Stimulated activated naive CD8-positive, alpha-beta T cell treated with anti-CD3 and anti-CD28 coated beads, Interleukin-15, amount 100 ng/mL, for 72 hours (primary cell): Measurements from ENCODE around the gene CXCL12.

ENCODE experiments used
- ATAC-seq: fragments of 150-1000 bp; cut with Tn5 transposase; 2 replicates; pipeline ENCODE4 v1.10.0; 2021; ENCODE audit warnings: mild to moderate bottlenecking, moderate library complexity
- DNase-seq, 2 donors: peaks; one replicate each; pipeline ENCODE4 v3.0.0; 2021 to 2022
- H3K27ac Mint-ChIP-seq, 2 donors: one replicate each; pipeline ENCODE4 v1.8.0; 2022; ENCODE audit warnings: mild to moderate bottlenecking in 2 of 2, mixed read lengths in 2 of 2, moderate library complexity in 2 of 2
- H3K27me3 Mint-ChIP-seq: one replicate; pipeline ENCODE4 v1.8.0; 2022; ENCODE audit warnings: mixed read lengths
- H3K4me1 Mint-ChIP-seq: one replicate; pipeline ENCODE4 v1.8.0; 2022; ENCODE audit warnings: mild to moderate bottlenecking, mixed read lengths
- H3K4me3 Mint-ChIP-seq, 2 donors: one replicate each; pipeline ENCODE4 v1.8.0; 2022; ENCODE audit warnings: mild to moderate bottlenecking in 2 of 2, mixed read lengths in 2 of 2, moderate library complexity in 1 of 2
- H3K9me3 Mint-ChIP-seq, 2 donors: one replicate each; pipeline ENCODE4 v1.8.0; 2022; ENCODE audit warnings: mixed read lengths in 2 of 2

CXCL12 gene

DNA sequence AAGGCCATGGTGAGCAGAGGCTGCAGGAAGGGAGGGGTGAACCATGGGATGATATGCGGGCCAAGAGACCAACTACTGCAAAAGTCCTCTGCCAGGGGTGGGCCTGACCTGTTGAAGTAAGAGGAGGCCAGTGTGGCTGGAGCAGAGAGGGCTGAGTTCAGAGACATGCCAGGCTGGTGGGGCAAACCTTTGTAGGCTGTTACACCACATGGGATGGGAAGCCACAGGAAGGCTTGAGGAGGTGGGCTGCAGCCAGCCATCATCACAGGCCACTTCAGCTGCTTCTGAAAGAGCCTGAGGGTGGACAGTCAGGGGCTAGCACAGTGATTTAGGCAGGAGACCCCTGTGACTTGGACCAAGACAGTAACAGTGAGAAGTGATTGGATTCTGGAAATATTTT lies 20.3 kb downstream of the CXCL12 start:
- DNase-seq: no peak
- Mint-ChIP-seq H3K27me3 (peaks cover 21% of the 10 kb centered on the region), H3K4me3 (no peak overlapping the region), H3K4me1 (no peaks in the 10 kb centered on the region), H3K27ac (no peak overlapping the region), H3K9me3 (no peaks in the 10 kb centered on the region)
- no peak for ATAC-seq

DNA sequence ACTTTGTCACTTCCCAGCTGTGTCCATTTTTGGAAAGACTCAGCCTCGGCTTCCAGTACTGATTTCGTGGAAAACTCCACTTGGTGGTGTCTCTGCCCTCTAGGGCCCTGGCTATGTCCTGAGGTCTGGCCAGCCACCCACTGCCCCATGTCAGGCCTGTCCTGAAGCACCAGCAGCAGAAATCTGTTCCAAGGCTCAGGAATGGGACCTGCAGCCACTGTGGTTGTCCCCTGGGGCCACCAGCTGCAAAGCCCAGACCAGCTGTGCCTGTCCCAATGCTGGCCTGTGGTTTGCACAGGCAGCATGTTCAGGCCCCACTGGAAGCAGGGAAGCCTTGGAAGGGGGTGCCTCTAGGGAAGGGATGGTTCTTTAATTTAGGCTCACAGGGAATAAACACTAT lies 21.2 kb downstream of the CXCL12 start:
- no peaks in the 10 kb centered on the region for H3K9me3 Mint-ChIP-seq
- peaks cover 12% of the 10 kb centered on the region for H3K27me3 Mint-ChIP-seq
- no peak overlapping the region for H3K27ac Mint-ChIP-seq
- no peak overlapping the region for H3K4me3 Mint-ChIP-seq
- no peaks in the 10 kb centered on the region for H3K4me1 Mint-ChIP-seq
- DNase-seq (no peak), ATAC-seq (no peak)

DNA sequence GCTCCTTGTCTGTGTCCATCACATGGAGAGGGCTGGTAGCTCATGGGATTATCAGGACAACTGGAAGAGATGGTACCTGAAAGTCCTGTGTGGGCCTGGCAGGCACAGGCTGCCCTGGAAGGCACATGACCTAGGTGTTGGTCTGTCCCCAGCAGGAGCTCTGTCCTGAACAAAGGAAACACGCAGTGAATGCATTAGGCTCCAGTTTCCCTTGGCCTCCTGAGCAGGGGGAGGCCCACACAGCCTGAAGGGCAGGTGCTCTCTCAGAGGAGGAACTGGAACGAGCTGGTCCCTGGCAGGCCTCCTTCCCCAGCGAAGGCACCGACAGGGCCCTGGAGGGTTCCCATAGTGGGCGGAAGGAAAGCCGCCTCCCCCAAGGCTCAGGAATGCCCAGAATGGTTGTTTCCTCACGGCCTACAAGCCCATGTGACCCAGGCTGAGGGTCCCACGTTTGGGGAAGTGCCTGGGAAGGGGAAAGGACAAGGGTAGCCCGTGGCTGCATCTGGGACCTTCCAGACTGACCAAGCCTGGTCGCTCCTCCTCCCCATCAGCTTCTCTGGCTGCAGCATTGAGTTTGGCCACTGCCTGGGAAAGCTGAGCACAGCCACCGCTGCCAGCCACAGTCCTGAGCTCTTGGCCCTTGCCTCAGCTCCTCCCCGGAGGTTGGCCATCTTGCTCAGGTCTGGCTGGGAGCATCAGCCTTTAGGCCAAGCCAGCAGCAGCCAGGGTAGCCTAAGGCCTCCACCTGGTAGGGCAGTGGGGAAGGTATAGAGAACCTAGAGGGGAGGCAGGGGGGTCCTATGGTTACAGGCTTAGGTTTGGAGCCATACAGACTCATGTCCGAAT lies 21.8 kb downstream of the CXCL12 start:
- DNase-seq (no peak), ATAC-seq (no peak)
- no peak overlapping the region for H3K4me3 Mint-ChIP-seq
- H3K27me3 Mint-ChIP-seq: peaks cover 7% of the 10 kb centered on the region
- H3K27ac Mint-ChIP-seq: no peak overlapping the region
- no peaks in the 10 kb centered on the region for H3K4me1 Mint-ChIP-seq
- H3K9me3 Mint-ChIP-seq: no peaks in the 10 kb centered on the region

DNA sequence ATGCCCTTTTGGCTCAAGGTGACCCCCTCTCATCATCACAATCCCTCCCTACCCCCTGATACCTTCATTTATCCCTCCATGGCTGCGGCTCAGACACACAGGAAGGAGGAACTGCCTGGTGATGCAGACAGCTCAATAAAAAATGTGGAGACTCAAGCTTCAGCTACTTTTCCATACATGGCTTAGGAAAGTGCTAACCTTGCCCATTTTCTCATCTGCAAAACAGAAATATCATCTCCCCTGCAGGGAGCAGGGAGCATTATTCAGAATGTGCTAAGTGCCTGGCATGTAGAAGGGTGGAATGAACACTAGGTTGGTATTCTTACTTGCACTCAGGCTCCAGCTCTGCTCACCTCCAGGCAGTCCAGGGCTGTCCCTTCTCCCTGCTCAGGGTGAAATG lies 23.8 kb downstream of the CXCL12 start:
- ATAC-seq (no peak), DNase-seq (no peak)
- Mint-ChIP-seq H3K27me3 (peaks cover 7% of the 10 kb centered on the region), H3K4me3 (no peak overlapping the region), H3K9me3 (no peaks in the 10 kb centered on the region), H3K27ac (peak overlapping the region in 1 of 2 donors; percentile 45), H3K4me1 (no peaks in the 10 kb centered on the region)

DNA sequence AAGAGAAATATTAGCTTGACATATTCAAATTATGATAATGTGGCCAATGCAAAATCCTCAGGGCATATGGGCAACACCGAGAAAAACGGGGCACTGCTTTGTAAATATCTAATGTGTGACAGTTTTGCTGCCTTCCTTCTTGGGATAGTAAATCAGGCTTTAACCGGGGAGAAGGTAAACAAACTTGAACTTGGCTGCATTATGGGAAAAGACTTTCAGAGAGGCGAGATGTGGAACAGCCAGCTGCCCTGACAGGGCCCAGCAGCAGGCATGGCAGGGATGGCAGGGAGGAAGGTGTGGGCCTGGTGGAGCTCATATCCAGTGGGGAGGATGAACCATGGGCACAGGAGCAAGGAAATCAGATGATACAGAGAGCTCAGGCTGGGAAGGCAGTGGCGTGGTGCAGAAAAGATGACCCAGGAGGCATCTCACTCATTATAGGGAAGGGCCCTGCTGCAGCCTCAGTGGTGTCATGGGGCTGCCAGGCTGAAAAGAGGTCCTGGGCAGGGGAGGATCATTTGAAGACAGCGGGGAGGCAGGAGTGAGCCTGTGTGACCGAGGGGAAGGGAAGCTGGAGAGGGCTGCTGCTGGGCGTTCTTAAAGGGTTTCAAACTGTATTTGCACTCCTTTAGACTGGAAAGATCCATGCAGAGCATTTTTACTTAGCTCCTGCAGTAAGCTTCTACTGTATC lies 26.7 kb downstream of the CXCL12 start:
- H3K27ac Mint-ChIP-seq: no peak overlapping the region
- no peak overlapping the region for H3K4me3 Mint-ChIP-seq
- no peak for ATAC-seq
- H3K4me1 Mint-ChIP-seq: no peaks in the 10 kb centered on the region
- DNase-seq: no peak
- H3K27me3 Mint-ChIP-seq: peaks cover under 1% of the 10 kb centered on the region
- no peaks in the 10 kb centered on the region for H3K9me3 Mint-ChIP-seq

DNA sequence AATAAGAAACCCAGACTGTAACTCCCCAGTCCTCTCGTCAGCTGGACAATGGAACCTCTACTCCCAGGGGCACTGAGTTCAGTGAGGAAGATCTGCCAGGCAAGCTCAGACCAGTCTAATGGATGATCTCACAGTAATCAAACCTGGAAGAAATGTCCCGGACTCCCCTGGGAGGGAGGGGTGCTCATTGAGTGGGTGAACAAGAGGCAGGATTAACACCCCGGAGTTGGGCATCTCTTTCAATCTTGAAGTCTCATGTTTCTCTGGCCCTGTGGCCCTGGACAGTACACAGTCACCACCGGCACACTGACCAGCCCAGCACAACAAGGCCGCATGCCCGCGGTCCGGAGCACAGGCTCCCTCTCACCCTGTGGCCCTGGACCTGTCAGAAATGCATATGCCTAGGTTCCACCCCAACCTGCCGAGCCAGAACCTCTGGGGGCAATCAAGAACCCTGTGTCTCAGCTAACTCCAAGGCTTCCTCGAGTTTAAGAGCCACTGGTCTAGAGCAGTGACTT lies 27.8 kb downstream of the CXCL12 start:
- ATAC-seq (no peak), DNase-seq (no peak)
- H3K9me3 Mint-ChIP-seq: no peaks in the 10 kb centered on the region
- peaks cover 10% of the 10 kb centered on the region for H3K27me3 Mint-ChIP-seq
- H3K4me1 Mint-ChIP-seq: no peaks in the 10 kb centered on the region
- H3K27ac Mint-ChIP-seq: no peak overlapping the region
- no peak overlapping the region for H3K4me3 Mint-ChIP-seq

DNA sequence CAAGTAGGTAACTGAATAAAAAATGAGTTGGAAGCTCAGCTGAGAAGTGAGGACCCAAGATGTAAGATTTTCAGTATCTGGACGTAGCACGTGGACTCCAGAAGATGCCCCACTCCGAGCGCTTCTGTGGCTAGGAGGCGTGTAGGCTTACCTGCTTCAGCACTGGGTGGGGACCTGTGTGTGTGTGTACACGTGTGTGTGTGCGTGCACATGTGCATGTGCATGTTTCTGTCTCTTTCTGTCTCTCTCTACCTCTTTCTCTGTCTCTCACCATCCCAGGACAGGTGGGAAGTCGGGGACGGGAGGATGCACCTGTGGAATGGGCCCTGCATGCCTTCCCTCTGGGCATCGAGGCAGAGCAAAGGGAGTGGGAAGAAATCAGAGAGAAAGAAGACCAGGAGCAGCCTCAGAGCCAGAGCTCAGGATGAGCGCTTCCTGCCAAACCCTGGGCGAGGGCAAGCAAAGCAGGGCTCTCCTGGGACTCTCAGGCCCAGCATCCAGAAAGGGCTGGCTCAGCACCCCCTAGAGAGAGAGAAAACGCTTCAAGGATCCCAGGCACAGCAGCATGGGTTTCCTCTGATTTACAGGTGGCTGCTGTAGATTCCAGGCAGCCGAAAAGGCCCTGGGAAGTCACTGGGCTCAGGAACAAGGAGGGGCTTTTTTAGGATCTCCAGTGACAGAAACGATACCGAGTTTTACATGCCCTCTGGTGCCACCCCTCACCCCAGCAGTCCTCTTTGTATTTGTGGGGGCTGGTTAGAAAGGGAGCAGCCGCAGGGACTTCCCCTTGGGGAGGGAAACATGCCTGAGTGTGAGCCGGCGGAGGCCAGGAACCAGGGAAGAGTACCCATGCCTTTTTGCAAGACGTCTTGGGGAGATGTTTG lies 28.5 kb downstream of the CXCL12 start:
- H3K27me3 Mint-ChIP-seq: peaks cover 10% of the 10 kb centered on the region
- H3K4me1 Mint-ChIP-seq: no peaks in the 10 kb centered on the region
- no peak overlapping the region for H3K27ac Mint-ChIP-seq
- H3K9me3 Mint-ChIP-seq: no peaks in the 10 kb centered on the region
- H3K4me3 Mint-ChIP-seq: no peak overlapping the region
- no peak for ATAC-seq
- no peak for DNase-seq

DNA sequence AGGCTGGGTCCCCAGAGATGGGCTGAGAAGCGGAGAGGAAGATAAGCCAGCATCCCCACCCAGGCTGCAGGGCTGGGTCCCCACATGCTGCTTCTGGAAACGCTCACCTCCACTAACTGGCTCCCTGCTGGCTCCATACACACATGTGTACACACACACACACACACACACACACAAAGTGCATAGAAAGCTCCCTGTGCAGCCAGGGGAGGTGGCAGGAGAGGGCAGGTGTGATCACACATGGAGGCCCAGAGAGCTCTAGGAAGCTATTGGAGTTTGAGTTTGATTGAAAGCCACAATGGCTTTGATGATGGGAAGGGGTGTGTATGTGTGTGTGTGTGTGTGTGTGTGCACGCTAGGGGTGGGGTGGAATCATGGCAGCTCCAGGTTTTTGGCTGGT lies 29.3 kb downstream of the CXCL12 start:
- Mint-ChIP-seq H3K4me1 (no peaks in the 10 kb centered on the region), H3K9me3 (no peaks in the 10 kb centered on the region), H3K27me3 (peaks cover 10% of the 10 kb centered on the region), H3K4me3 (no peak overlapping the region), H3K27ac (no peak overlapping the region)
- no peak for ATAC-seq
- DNase-seq: no peak

DNA sequence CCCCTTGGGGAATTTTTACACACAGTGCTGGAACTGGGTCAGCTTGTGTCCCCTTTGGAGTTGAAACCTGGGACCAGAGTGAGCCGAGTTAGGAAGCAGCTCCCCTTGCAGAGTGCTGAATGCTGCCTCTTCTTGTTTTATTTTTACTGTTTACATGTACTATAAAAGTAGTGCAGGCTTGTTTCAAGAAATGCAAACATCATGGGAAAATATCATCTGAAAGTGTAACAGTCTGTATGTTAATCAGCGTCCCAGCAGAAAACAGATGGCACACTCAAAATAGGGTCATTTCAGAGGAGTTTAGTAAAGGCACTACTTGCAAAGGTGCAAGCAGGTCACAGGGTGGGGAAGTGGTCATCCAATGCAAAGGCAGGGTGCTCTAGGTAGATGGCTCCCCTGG lies 30.1 kb downstream of the CXCL12 start:
- no peak overlapping the region for H3K27ac Mint-ChIP-seq
- ATAC-seq: no peak
- no peaks in the 10 kb centered on the region for H3K9me3 Mint-ChIP-seq
- no peaks in the 10 kb centered on the region for H3K4me1 Mint-ChIP-seq
- H3K4me3 Mint-ChIP-seq: no peak overlapping the region
- DNase-seq: no peak
- peaks cover 10% of the 10 kb centered on the region for H3K27me3 Mint-ChIP-seq

DNA sequence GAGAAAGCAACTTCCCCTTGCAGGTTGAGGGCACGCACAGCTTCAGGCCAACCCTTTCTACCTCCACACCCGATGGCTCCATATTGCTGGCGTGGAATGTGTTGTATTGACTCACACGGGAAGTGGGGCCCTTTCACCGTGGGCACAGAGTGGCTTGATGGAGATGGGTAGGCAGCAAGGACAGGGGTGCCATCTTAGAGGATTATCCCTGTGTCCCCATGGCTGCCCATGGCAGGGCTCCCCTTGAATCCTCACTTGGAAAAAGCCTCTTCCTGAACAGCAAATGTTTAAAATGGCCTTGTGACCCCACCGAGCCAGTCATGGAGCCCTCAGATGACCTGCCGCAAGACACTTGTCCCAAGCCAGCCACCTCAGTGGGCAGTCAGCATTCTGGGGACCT lies 31.2 kb downstream of the CXCL12 start:
- ATAC-seq (no peak), DNase-seq (no peak)
- H3K9me3 Mint-ChIP-seq: no peaks in the 10 kb centered on the region
- no peak overlapping the region for H3K4me3 Mint-ChIP-seq
- H3K27me3 Mint-ChIP-seq: peaks cover 10% of the 10 kb centered on the region
- H3K4me1 Mint-ChIP-seq: no peaks in the 10 kb centered on the region
- no peak overlapping the region for H3K27ac Mint-ChIP-seq

DNA sequence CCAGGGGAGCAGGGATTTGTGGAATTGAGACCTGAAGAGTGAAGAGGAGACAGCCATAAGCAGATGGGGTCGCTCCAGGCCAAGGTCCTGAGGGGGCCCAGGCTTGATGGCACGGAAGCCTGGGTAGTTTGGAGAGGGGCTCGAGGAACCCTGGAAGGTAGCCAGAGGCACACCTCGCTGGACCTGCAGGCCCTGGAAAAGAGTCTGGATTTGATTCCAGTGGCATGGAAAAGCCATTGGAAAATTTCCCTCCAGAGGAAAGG lies 31.8 kb downstream of the CXCL12 start:
- Mint-ChIP-seq H3K9me3 (no peaks in the 10 kb centered on the region), H3K4me1 (no peaks in the 10 kb centered on the region), H3K27ac (no peak overlapping the region), H3K4me3 (no peak overlapping the region), H3K27me3 (peaks cover 10% of the 10 kb centered on the region)
- no peak for DNase-seq
- ATAC-seq: no peak

DNA sequence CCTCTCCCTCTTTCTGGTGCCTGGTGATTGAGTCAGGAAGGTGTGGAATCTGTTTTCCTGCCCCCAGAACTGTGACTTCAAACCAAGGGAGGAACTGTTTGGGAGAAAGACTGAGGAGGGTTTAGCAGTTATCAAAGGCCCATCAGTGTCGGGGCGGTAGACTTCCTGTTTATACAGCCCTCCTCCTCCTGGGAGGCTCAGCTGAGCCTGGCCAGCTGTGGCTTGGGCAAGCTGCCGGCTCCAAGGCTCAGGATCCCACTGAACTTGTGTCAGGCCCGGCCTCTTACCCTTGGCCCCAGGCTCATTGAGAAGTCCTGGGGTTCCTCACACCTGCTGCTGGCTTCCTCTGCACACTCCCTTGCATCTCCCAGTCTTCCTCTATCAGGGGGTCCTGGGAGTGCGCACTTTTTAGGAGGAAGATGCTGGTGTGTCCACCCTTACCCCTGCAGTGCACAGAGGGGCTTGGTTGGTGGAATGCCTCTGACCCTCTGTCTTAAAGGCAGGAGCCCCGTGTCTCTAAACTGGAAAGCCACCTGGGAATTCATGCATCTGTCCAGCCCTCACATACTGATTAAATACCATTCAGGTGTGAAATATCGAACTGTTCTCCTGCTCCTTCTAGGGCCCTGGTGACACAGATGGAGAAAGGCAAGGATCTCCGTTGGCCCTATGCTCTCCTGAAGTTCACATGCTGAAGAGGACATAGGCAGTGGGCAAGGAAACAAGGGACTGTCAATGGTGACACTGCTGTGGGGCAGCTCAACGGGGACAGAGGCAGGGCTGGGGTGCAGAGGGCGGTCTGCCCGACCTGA lies 32.4 kb downstream of the CXCL12 start:
- H3K27ac Mint-ChIP-seq: peak overlapping the region in 1 of 2 donors; percentile 49

DNA sequence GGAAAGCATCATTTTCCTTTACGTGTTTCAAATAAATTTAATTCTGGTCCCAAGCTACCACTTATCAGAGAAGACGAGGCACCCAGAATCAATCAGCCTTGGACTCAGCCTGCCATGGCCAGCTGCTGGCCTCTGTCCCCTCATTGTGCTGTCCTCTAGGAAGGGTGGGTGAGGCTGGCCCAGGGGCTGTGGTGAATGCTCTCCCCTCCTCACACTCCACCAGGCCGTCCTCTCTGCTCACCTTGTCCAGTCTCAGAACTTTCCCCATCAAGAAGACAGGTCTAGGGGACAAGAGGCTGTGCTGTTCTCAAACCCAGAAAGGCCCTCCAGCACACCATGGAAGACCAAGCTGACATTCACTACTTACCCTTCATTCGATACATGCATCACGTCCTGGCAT lies 36.4 kb downstream of the CXCL12 start:
- no peak overlapping the region for H3K4me3 Mint-ChIP-seq
- DNase-seq: no peak
- ATAC-seq: no peak
- H3K27me3 Mint-ChIP-seq: peaks cover 20% of the 10 kb centered on the region
- H3K27ac Mint-ChIP-seq: no peak overlapping the region
- H3K9me3 Mint-ChIP-seq: no peaks in the 10 kb centered on the region
- H3K4me1 Mint-ChIP-seq: no peaks in the 10 kb centered on the region

More for the DNA sequence above, 32.4 kb downstream of the CXCL12 start:
- ATAC-seq (no peak), DNase-seq (no peak)
- H3K4me1 Mint-ChIP-seq: no peaks in the 10 kb centered on the region
- peaks cover 10% of the 10 kb centered on the region for H3K27me3 Mint-ChIP-seq
- no peaks in the 10 kb centered on the region for H3K9me3 Mint-ChIP-seq
- H3K4me3 Mint-ChIP-seq: no peak overlapping the region

DNA sequence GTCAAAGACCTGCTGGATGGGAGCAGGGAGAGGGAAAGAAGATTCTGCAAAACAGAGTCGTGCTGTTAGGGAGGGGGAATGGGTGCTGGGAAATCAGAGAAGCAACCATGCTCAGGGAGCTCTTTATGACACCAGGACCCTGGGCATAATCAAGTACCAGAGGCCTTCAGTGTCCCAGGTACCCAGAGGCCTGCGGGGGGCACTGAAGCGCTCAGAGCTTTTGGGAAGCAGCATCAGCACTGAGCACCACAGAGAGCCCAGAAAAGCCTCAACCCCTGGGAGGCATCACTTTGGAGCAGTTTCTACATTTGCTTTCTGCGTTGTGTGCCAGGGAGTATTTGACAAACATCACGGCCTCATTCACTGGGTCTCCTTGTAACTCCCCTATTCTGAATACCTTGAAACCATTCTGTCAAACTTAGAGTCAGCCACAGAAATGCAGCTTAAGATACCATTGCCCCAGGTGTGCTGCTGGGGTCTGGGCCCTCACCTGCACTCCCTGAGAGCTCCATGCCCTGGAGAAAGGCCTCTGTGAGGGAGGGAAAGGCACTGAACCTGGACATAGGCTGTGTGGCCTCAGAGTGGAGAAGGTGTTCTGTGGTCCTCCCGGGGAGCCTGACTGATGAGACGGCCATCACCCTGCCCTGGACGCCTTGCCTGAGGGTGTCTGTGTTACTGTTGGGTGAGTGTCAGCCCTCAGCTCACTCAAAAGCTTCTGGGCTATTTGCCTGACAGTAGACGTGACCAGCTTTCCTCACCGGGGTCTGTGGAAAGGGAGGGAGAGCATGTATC lies 37.1 kb downstream of the CXCL12 start:
- Mint-ChIP-seq H3K27me3 (peaks cover 19% of the 10 kb centered on the region), H3K4me3 (no peak overlapping the region), H3K9me3 (no peaks in the 10 kb centered on the region), H3K4me1 (no peaks in the 10 kb centered on the region), H3K27ac (no peak overlapping the region)
- ATAC-seq (no peak), DNase-seq (no peak)
